ENCODE results near the gene DENND4A. TPM values are rescaled to one million over a fixed set of nuclear protein-coding genes. Genes with fewer than 3 reads are reported as not detected.

DENND4A gene
- total and polyA plus RNA-seq, 10 of the 15 experiments (the other 5 are each of a cell fraction or from before 2014, with no cell fraction given), result 14.2 to 81.8 (median 34.1) TPM

GRCh38 chr15:65792138-65792987 lies at the start of gene DENND4A (continued):
- TF ChIP-seq ZBTB33 (IDR thresholded peaks at IDR 0.05), result no peak
- TF ChIP-seq MAX (IDR thresholded peaks at IDR 0.05; ENCODE audit: low read depth, low read length), result no peak
- peak; percentile 90; the same call in 1 of the 2 replicates for TF ChIP-seq RCOR1 (conservative IDR thresholded peaks at IDR 0.05; ENCODE audit: low read depth, low read length)
- TF ChIP-seq KDM1A (IDR thresholded peaks at IDR 0.05; ENCODE audit: borderline replicate concordance), result no peak
- peak; percentile 88; the same call in 1 of the 2 replicates for TF ChIP-seq ZBED1 (IDR thresholded peaks at IDR 0.05; ENCODE audit: borderline replicate concordance)
- peak; percentile 50 to 83 for TF ChIP-seq BHLHE40 (IDR thresholded peaks at IDR 0.05; ENCODE audit: borderline replicate concordance in 1 of 2, low read depth in 2 of 2, low read length in 1 of 2)
- peak; percentile 36; the same call in 1 of the 2 replicates for TF ChIP-seq SREBF1 (IDR thresholded peaks at IDR 0.05; ENCODE audit: low read length)
- no peak for TF ChIP-seq SIX5 (IDR thresholded peaks at IDR 0.05; ENCODE audit: low read depth, low read length, severe bottlenecking)
- peak; percentile 95 for TF ChIP-seq BCL11A (IDR thresholded peaks at IDR 0.05; ENCODE audit: low read depth, low read length)
- TF ChIP-seq MLLT1 (IDR thresholded peaks at IDR 0.05), result peak; percentile 94
- TF ChIP-seq GABPA (IDR thresholded peaks at IDR 0.05; ENCODE audit: low read depth), result 0 out of 2 replicates have a peak, but pooled peaks have one; percentile 21
- TF ChIP-seq MEF2A (IDR thresholded peaks at IDR 0.05; ENCODE audit: insufficient read depth, low read depth, low read length), result peak; percentile 96
- peak; percentile 98 for TF ChIP-seq MEF2B (IDR thresholded peaks at IDR 0.05; ENCODE audit: partially characterized antibody, poor library complexity, severe bottlenecking)
- TF ChIP-seq E2F8 (IDR thresholded peaks at IDR 0.05; ENCODE audit: low read depth, partially characterized antibody), result peak; percentile 85
- peak; percentile 98 for TF ChIP-seq NFXL1 (IDR thresholded peaks at IDR 0.05; ENCODE audit: borderline replicate concordance)
- TF ChIP-seq POLR2AphosphoS5 (IDR thresholded peaks at IDR 0.05; ENCODE audit: low read length), result peak; percentile 95
- TF ChIP-seq CTCF (IDR thresholded peaks at IDR 0.05 in 2 of 3, conservative IDR thresholded peaks at IDR 0.05 in 1 of 3; ENCODE audit: control insufficient read depth in 2 of 3, extremely low read depth in 1 of 3, insufficient read depth in 1 of 3, low read depth in 3 of 3, low read length in 3 of 3), result no peak
- no peak for TF ChIP-seq ATF3 (IDR thresholded peaks at IDR 0.05; ENCODE audit: borderline replicate concordance, extremely low read depth, low read depth, low read length)
- TF ChIP-seq FOS (IDR thresholded peaks at IDR 0.05; ENCODE audit: borderline replicate concordance, extremely low read depth, insufficient read length), result no peak

Measured in GM12878 (cell line).